ENCODE measurements around the gene LYSMD1.

- TF ChIP-seq, protein P1, sequence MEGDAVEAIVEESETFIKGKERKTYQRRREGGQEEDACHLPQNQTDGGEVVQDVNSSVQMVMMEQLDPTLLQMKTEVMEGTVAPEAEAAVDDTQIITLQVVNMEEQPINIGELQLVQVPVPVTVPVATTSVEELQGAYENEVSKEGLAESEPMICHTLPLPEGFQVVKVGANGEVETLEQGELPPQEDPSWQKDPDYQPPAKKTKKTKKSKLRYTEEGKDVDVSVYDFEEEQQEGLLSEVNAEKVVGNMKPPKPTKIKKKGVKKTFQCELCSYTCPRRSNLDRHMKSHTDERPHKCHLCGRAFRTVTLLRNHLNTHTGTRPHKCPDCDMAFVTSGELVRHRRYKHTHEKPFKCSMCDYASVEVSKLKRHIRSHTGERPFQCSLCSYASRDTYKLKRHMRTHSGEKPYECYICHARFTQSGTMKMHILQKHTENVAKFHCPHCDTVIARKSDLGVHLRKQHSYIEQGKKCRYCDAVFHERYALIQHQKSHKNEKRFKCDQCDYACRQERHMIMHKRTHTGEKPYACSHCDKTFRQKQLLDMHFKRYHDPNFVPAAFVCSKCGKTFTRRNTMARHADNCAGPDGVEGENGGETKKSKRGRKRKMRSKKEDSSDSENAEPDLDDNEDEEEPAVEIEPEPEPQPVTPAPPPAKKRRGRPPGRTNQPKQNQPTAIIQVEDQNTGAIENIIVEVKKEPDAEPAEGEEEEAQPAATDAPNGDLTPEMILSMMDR (IDR thresholded peaks at IDR 0.05): no peak
- TF ChIP-seq POLR2AphosphoS5 (IDR thresholded peaks at IDR 0.05; ENCODE audit: low read depth, low read length) (no peak), TCF7L2 (IDR thresholded peaks at IDR 0.05; ENCODE audit: low read depth, low read length) (no peak), REST (IDR thresholded peaks at IDR 0.05; ENCODE audit: insufficient read depth in 1 of 2, low read depth in 2 of 2, low read length in 1 of 2) (no peak)
Measured at GRCh38 chr1:151134396-151134795, 31.3 kb downstream of the LYSMD1 start.

Measured in Panc1 (cell line).